Testis (tissue), 3 donors: ENCODE results near the gene SLC39A8. TPM values are rescaled to one million over a fixed set of nuclear protein-coding genes. Genes with fewer than 3 reads are reported as not detected.

Experiments used
- DNase-seq: peaks from one replicate; pipeline ENCODE4 v3.0.0-alpha.2; 2019
- H3K27ac ChIP-seq, 2 donors: fragments of 200-600 bp; sonication (generic); one replicate each; pipeline ENCODE4 v1.5.1; 2019
- H3K27me3 ChIP-seq: fragments of 200-600 bp; sonication (generic); one replicate; pipeline ENCODE4 v1.5.1; 2019
- H3K36me3 ChIP-seq: fragments of 200-600 bp; sonication (generic); one replicate; pipeline ENCODE4 v1.5.1; 2017; ENCODE audit warnings: low read depth; ENCODE audit errors: missing control alignments
- H3K4me1 ChIP-seq: fragments of 200-600 bp; sonication (generic); one replicate; pipeline ENCODE4 v1.5.1; 2019
- H3K4me3 ChIP-seq, 2 donors: fragments of 200-600 bp; sonication (generic); one replicate each; pipeline ENCODE4 v1.5.1; 2017 to 2019
- H3K9me3 ChIP-seq: fragments of 200-600 bp; sonication (generic); one replicate; pipeline ENCODE4 v1.5.1; 2017
- POLR2A ChIP-seq: fragments of 450-650 bp; IDR thresholded peaks from one replicate; pipeline ENCODE4 v1.6.1; 2017; ENCODE audit warnings: antibody characterized with exemption, mild to moderate bottlenecking, moderate library complexity
- WGBS, 2 donors: methylation state at CpG; one replicate each; pipeline ENCODE4 v1.1.5; 2018; 5-methylcytosine and 5-hydroxymethylcytosine counted together
- intact Hi-C: fragments of 100-400 bp; cut with DNase I; formaldehyde crosslinking; loops from one replicate; pipeline ENCODE4 v1.15.1; 2023; ENCODE audit warnings: low total_unique reads
- polyA plus RNA-seq: library from polyadenylated mRNA; stranded (reverse); fragments of 350-450 nt; fragmentation: Illumina TruSeq; extraction: RNeasy Lipid Tissue Mini Kit (QIAGEN cat#74804); gene quantifications from one replicate; pipeline ENCODE4 v1.2.3, GENCODE V29; 2014; ENCODE audit warnings: low read depth, low replicate concordance; ENCODE audit not compliant: insufficient read depth
- total RNA-seq, 2 donors: library from RNA; depleted of rRNA; stranded (reverse); fragments of >200 nt; gene quantifications; one replicate each; pipeline ENCODE4 v1.2.3, GENCODE V29; 2016
- TF ChIP-seq, protein P1 (sequence below), 3 experiments: fragments of 450-650 bp in 2 of 3; fragments of 200-600 bp in 1 of 3; sonication (generic) in 1 of 3; IDR thresholded peaks; one replicate each; pipeline ENCODE4 v1.5.1; 2016 to 2019; ENCODE audit warnings: antibody characterized with exemption in 3 of 3, mild to moderate bottlenecking in 2 of 3, moderate library complexity in 1 of 3

The SLC39A8 gene
- total and polyA plus RNA-seq, 3 donors from 2014 or later = 4.5 to 5.8 (median 5.3) TPM

GRCh38 chr4:102311407-102311806, 33.9 kb downstream of the SLC39A8 start:
- TF ChIP-seq, protein P1, sequence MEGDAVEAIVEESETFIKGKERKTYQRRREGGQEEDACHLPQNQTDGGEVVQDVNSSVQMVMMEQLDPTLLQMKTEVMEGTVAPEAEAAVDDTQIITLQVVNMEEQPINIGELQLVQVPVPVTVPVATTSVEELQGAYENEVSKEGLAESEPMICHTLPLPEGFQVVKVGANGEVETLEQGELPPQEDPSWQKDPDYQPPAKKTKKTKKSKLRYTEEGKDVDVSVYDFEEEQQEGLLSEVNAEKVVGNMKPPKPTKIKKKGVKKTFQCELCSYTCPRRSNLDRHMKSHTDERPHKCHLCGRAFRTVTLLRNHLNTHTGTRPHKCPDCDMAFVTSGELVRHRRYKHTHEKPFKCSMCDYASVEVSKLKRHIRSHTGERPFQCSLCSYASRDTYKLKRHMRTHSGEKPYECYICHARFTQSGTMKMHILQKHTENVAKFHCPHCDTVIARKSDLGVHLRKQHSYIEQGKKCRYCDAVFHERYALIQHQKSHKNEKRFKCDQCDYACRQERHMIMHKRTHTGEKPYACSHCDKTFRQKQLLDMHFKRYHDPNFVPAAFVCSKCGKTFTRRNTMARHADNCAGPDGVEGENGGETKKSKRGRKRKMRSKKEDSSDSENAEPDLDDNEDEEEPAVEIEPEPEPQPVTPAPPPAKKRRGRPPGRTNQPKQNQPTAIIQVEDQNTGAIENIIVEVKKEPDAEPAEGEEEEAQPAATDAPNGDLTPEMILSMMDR (IDR thresholded peaks at IDR 0.05) = no peak
- no peak for TF ChIP-seq POLR2A
- H3K4me3 ChIP-seq = no peak overlapping the region
- H3K9me3 ChIP-seq = no peaks in the 10 kb centered on the region
- H3K27me3 ChIP-seq = no peaks in the 10 kb centered on the region
- H3K4me1 ChIP-seq = no peaks in the 10 kb centered on the region
- 88 to 96% methylated on average over 1 of the region's 1 CpG for WGBS, 2 donors
- DNase-seq = no peak
- intact Hi-C loops = no loop called here
- H3K36me3 ChIP-seq = no peaks in the 10 kb centered on the region
- H3K27ac ChIP-seq = no peak overlapping the region

DNA sequence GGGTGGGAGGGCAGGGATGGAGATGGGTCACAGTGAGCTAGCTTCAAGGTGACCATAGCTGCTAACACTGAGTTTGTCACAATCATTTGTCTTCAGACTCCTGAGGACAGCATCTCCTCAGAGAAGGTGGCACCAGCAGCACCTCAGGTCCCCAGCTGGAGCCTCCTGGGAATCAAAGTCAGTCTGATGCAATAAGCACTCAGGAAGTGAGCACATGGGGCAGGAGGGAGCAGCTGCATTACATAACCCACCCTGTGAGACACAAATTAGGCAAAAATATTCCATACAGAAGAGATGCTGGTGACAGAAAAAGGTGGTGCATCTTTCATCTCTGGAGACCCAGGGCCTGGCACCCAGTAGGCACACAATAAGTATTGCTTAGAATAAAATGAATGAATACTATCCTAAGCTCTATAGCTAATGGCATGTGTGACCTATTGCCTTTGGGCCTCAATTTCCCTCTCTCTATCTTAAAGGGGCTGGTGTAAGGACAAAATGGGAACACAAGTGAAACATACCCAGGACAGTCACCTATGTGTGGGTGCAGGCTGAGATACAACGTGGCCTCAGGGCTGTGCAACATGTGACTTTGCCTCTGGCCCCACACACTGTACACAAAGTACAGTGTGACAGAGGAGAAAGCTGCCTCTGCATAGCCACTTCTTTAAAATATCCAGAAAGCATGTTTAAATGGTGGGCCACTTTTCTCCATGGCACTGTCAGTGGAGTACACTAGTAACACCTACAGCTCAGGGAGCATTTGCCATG, 37.1 kb downstream of the SLC39A8 start:
- Histone ChIP-seq H3K4me3 (no peak overlapping the region), H3K36me3 (no peaks in the 10 kb centered on the region), H3K4me1 (no peaks in the 10 kb centered on the region), H3K27me3 (no peaks in the 10 kb centered on the region), H3K27ac (no peak overlapping the region), H3K9me3 (no peaks in the 10 kb centered on the region)
- intact Hi-C loops = no loop called here
- TF ChIP-seq POLR2A = no peak
- TF ChIP-seq, protein P1 (IDR thresholded peaks at IDR 0.05) = no peak
- WGBS, 2 donors = 60 to 65% methylated on average over 1 of the region's 1 CpG
- no peak for DNase-seq

DNA sequence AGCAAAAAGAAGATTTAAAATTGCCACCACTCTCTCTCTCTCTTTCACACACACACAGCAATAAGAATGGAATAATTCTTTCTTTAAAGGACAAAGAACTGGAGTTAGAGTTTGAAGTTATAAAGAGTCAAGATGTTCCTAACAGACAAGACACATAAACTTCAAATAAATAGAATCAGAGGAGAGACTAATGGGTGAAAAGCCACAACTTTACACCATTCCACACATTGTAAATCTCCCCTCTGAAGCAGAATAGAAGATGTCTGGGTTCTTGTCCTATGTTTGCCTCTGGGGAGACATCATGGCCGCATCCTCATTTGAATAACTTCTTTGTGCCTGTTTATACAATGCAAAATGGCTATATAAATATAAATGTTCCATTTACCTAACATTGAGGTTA, 39.6 kb downstream of the SLC39A8 start:
- no peak for DNase-seq
- intact Hi-C loops = no loop called here
- no peaks in the 10 kb centered on the region for H3K4me1 ChIP-seq
- H3K9me3 ChIP-seq = no peaks in the 10 kb centered on the region
- WGBS, 2 donors = 91 to 97% methylated on average over 1 of the region's 1 CpG
- no peak overlapping the region for H3K4me3 ChIP-seq
- no peaks in the 10 kb centered on the region for H3K27me3 ChIP-seq
- TF ChIP-seq, protein P1 (IDR thresholded peaks at IDR 0.05) = no peak
- TF ChIP-seq POLR2A = no peak
- H3K27ac ChIP-seq = no peak overlapping the region
- H3K36me3 ChIP-seq = no peaks in the 10 kb centered on the region

DNA sequence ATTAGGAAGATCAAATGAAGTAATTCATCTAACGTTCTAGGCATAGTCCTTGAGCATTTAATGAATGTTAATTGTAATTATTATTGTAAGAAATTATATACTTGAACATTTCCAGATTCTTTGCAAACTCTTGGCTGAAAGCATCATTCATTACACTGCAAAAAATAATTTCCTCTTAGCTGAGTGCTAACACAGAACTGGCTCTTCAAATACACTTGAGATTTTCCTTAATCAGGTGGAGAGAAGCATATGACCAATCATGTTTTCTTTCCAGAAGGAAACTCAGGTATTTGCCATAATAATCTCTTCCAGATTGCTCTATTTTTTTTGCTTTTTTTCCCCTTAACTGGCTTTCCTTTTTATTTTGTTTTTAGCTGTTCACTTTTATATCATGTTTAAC, 42.5 kb downstream of the SLC39A8 start:
- WGBS, 2 donors = 50 to 58% methylated on average over 1 of the region's 1 CpG
- TF ChIP-seq, protein P1 (IDR thresholded peaks at IDR 0.05) = no peak
- TF ChIP-seq POLR2A = no peak

DNA sequence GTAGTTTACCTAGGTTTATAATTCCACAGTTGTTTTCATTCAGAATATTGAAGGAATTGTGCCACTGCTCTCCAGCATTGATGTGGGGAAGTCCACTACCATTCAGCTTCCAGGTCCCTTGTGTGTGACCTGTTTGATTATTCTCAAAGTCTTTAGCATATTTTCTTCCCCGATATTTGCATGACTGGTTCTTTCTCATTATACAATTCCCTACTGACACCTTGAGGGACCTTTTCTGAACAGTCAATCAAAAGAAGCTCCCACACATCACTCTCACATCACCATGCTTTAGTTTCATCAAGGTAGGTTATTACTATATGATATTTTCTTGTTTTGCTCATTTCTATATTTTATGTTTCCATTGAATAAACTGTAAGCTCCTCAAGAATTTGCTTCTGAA, 44.1 kb downstream of the SLC39A8 start:
- Histone ChIP-seq H3K36me3 (no peaks in the 10 kb centered on the region), H3K27ac (no peak overlapping the region), H3K4me1 (no peaks in the 10 kb centered on the region), H3K27me3 (no peaks in the 10 kb centered on the region), H3K9me3 (no peaks in the 10 kb centered on the region), H3K4me3 (no peak overlapping the region)
- intact Hi-C loops = no loop called here
- 91 to 98% methylated on average over 1 of the region's 1 CpG for WGBS, 2 donors
- no peak for DNase-seq
- TF ChIP-seq, protein P1 (IDR thresholded peaks at IDR 0.05) = no peak
- TF ChIP-seq POLR2A = no peak

More for the DNA sequence above, 42.5 kb downstream of the SLC39A8 start:
- Histone ChIP-seq H3K4me1 (no peaks in the 10 kb centered on the region), H3K9me3 (no peaks in the 10 kb centered on the region), H3K4me3 (no peak overlapping the region), H3K27me3 (no peaks in the 10 kb centered on the region), H3K27ac (no peak overlapping the region), H3K36me3 (no peaks in the 10 kb centered on the region)
- intact Hi-C loops = no loop called here
- DNase-seq = no peak
